ENCODE measurements around the gene GPR132. TPM values are rescaled to one million over a fixed set of nuclear protein-coding genes. Genes with fewer than 3 reads are reported as not detected.

Gene GPR132
- total RNA-seq, 1 experiment from 2014 or later: 0.10 TPM

DNA sequence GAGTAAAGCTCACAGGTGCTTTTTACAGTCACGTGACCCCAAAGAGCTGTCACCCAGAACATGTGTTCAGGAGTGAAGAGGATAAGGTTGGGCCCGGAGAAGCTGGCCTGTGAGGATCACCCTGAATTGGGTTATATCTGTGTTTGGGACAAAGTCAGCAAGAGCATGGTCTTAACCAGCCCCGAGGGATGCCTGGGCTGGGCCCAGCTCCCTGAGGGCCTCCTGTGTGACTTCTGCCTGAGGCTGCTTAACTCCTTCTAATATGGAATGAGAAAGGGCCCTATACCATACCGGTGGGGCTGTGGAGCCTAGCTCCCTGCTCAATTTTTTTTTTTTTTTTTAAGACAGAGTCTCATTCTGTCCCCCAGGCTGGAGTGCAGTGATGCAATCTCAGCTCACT is 46.8 kb downstream of the GPR132 start (continued):
- TF ChIP-seq, protein P1, sequence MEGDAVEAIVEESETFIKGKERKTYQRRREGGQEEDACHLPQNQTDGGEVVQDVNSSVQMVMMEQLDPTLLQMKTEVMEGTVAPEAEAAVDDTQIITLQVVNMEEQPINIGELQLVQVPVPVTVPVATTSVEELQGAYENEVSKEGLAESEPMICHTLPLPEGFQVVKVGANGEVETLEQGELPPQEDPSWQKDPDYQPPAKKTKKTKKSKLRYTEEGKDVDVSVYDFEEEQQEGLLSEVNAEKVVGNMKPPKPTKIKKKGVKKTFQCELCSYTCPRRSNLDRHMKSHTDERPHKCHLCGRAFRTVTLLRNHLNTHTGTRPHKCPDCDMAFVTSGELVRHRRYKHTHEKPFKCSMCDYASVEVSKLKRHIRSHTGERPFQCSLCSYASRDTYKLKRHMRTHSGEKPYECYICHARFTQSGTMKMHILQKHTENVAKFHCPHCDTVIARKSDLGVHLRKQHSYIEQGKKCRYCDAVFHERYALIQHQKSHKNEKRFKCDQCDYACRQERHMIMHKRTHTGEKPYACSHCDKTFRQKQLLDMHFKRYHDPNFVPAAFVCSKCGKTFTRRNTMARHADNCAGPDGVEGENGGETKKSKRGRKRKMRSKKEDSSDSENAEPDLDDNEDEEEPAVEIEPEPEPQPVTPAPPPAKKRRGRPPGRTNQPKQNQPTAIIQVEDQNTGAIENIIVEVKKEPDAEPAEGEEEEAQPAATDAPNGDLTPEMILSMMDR (IDR thresholded peaks at IDR 0.05 in 2 of 3, conservative IDR thresholded peaks at IDR 0.05 in 1 of 3; ENCODE audit: borderline replicate concordance in 1 of 3, insufficient read depth in 1 of 3, low read depth in 2 of 3, low read length in 2 of 3): no peak
- TF ChIP-seq CBX3 (IDR thresholded peaks at IDR 0.05; ENCODE audit: low read depth) (no peak), POLR2AphosphoS5 (IDR thresholded peaks at IDR 0.05; ENCODE audit: low read depth, low read length) (no peak), EZH2phosphoT487 (IDR thresholded peaks at IDR 0.05; ENCODE audit: borderline replicate concordance) (no peak), ZNF274 (IDR thresholded peaks at IDR 0.05; ENCODE audit: low read depth, low read length) (no peak)
- TF ChIP-seq, protein P2, sequence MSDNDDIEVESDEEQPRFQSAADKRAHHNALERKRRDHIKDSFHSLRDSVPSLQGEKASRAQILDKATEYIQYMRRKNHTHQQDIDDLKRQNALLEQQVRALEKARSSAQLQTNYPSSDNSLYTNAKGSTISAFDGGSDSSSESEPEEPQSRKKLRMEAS (IDR thresholded peaks at IDR 0.05): no peak

DNA sequence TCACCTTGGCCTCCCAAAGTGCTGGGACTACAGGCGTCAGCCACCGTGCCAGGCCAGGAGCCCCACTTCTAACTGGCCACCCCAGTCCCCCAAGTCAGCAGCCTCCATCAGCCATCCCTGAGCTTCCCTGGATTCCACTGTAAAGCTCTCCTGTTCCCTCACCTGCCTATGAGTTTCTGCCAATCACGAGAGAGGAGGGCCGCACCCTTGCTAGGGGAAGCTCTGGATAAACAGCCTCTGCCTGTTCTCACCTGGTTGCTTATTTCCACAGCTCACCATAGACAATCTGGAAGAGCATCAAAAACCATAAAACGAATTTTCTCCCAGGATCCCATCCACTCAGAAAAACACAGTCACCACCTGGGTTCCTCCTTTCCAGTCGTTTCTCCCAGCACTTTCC is 49.3 kb downstream of the GPR132 start:
- intact Hi-C loops (cut with micrococcal nuclease): no loop called here
- ATAC-seq (no peak), DNase-seq (ENCODE audit: low read depth, low spot score) (no peak)
- no peaks in the 10 kb centered on the region for H3K9me3 ChIP-seq (ENCODE audit: control insufficient read depth in 1 of 2, insufficient read depth in 1 of 2, low read depth in 1 of 2, low read length in 2 of 2)
- peaks cover 6 to 33% of the 10 kb centered on the region in 2 experiments; a peak in 3 of 4 replicates for H3K36me3 ChIP-seq (ENCODE audit: control insufficient read depth in 1 of 2, insufficient read depth in 2 of 2, low read length in 2 of 2)
- no peak overlapping the region for H3K4me3 ChIP-seq (replicated peaks in 1 of 2; ENCODE audit: low read depth in 1 of 2, low read length in 2 of 2)
- CTCF ChIA-PET: no interaction called here
- no peaks in the 10 kb centered on the region for H3K9me2 ChIP-seq (ENCODE audit: insufficient read depth)
- no peaks in the 10 kb centered on the region for H3K27me3 ChIP-seq (ENCODE audit: insufficient read depth, low read length)
- H3K27ac ChIP-seq (ENCODE audit: low read depth, low read length): no peak overlapping the region
- H3K4me2 ChIP-seq (ENCODE audit: low read length): no peak overlapping the region
- no peak for TF ChIP-seq EGR1 (IDR thresholded peaks at IDR 0.05; ENCODE audit: low read depth)
- no peak for TF ChIP-seq JUND (IDR thresholded peaks at IDR 0.05)
- no peak for TF ChIP-seq POLR2AphosphoS5 (IDR thresholded peaks at IDR 0.05; ENCODE audit: low read depth, low read length)
- no peak for TF ChIP-seq SIN3A (IDR thresholded peaks at IDR 0.05; ENCODE audit: low read depth)
- TF ChIP-seq ZNF274 (IDR thresholded peaks at IDR 0.05; ENCODE audit: low read depth, low read length): no peak
- no peak for TF ChIP-seq SRF (IDR thresholded peaks at IDR 0.05; ENCODE audit: low read depth)
- TF ChIP-seq YY1 (IDR thresholded peaks at IDR 0.05; ENCODE audit: extremely low read depth, insufficient replicate concordance, low read depth, low read length): no peak
- TF ChIP-seq TCF7L2 (IDR thresholded peaks at IDR 0.05; ENCODE audit: borderline replicate concordance, extremely low read depth, insufficient read depth, insufficient read length): no peak
- no peak for TF ChIP-seq SP1 (IDR thresholded peaks at IDR 0.05; ENCODE audit: low read depth)
- TF ChIP-seq EZH2 (IDR thresholded peaks at IDR 0.05): no peak
- TF ChIP-seq, protein P3, sequence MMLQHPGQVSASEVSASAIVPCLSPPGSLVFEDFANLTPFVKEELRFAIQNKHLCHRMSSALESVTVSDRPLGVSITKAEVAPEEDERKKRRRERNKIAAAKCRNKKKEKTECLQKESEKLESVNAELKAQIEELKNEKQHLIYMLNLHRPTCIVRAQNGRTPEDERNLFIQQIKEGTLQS (IDR thresholded peaks at IDR 0.05): no peak
- TF ChIP-seq, protein P4, sequence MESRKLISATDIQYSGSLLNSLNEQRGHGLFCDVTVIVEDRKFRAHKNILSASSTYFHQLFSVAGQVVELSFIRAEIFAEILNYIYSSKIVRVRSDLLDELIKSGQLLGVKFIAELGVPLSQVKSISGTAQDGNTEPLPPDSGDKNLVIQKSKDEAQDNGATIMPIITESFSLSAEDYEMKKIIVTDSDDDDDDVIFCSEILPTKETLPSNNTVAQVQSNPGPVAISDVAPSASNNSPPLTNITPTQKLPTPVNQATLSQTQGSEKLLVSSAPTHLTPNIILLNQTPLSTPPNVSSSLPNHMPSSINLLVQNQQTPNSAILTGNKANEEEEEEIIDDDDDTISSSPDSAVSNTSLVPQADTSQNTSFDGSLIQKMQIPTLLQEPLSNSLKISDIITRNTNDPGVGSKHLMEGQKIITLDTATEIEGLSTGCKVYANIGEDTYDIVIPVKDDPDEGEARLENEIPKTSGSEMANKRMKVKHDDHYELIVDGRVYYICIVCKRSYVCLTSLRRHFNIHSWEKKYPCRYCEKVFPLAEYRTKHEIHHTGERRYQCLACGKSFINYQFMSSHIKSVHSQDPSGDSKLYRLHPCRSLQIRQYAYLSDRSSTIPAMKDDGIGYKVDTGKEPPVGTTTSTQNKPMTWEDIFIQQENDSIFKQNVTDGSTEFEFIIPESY (IDR thresholded peaks at IDR 0.05; ENCODE audit: extremely low read depth, insufficient replicate concordance, low read length): no peak
- TF ChIP-seq CEBPB (IDR thresholded peaks at IDR 0.05; ENCODE audit: low read depth): no peak
- H2AFZ ChIP-seq (ENCODE audit: low read depth, low read length, poor library complexity, severe bottlenecking): no peak overlapping the region
- peaks cover 18 to 28% of the 10 kb centered on the region in 2 experiments for H3K4me1 ChIP-seq (ENCODE audit: control insufficient read depth in 1 of 2, insufficient read depth in 2 of 2, low read length in 2 of 2)
- POLR2A ChIA-PET: no interaction called here
- RAD21 ChIA-PET (ENCODE audit: low non-redundant PET in 1 of 2, low total read pairs in 2 of 2, uncharacterized antibody in 2 of 2, unreplicated experiment in 2 of 2): no interaction called here
- peaks cover 38% of the 10 kb centered on the region; the same call in 1 of the 2 replicates for H4K20me1 ChIP-seq (ENCODE audit: insufficient read depth)
- H3K9ac ChIP-seq (ENCODE audit: low read length): no peak overlapping the region
- no TSS peak for BruUV-seq (replicated peaks)
- H3K79me2 ChIP-seq (ENCODE audit: insufficient read depth, low read length): peaks cover 99% of the 10 kb centered on the region
